Psoas muscle (tissue), 8 donors: ENCODE measurements around the gene EMC8. TPM values are rescaled to one million over a fixed set of nuclear protein-coding genes. Genes with fewer than 3 reads are reported as not detected.

Experiments
- ATAC-seq, 4 donors: fragments of 200-7000 bp; cut with Tn5 transposase; one replicate each; pipeline ENCODE4 v1.9.1; 2020; ENCODE audit warnings: moderate library complexity in 3 of 4, mild to moderate bottlenecking in 2 of 4
- DNase-seq, 2 donors: peaks; one replicate each; pipeline ENCODE4 v3.0.0-alpha.2; 2020
- H3K27ac ChIP-seq: fragments of 200-600 bp; one replicate; pipeline ENCODE4 v1.8.0; 2022
- H3K27me3 ChIP-seq, 3 donors: fragments of 200-600 bp in 1 of 3; one replicate each; pipeline versions ENCODE4 v1.6.1 to v1.8.0; 2013 to 2022; ENCODE audit warnings: low read length in 2 of 3, mild to moderate bottlenecking in 2 of 3, moderate library complexity in 1 of 3; ENCODE audit not compliant: insufficient read depth in 3 of 3
- H3K36me3 ChIP-seq, 2 donors: fragments of 200-600 bp in 1 of 2; one replicate each; pipeline versions ENCODE4 v1.6.1 to v1.8.0; 2013 to 2022; ENCODE audit warnings: low read depth in 1 of 2, mild to moderate bottlenecking in 1 of 2, moderate library complexity in 1 of 2; ENCODE audit not compliant: insufficient read depth in 1 of 2
- H3K4me1 ChIP-seq: fragments of 200-600 bp; one replicate; pipeline ENCODE4 v1.8.0; 2022
- H3K4me3 ChIP-seq: fragments of 200-600 bp; one replicate; pipeline ENCODE4 v1.8.0; 2022; ENCODE audit warnings: mild to moderate bottlenecking
- H3K9me3 ChIP-seq: fragments of 200-600 bp; one replicate; pipeline ENCODE4 v1.8.0; 2022
- WGBS, 3 donors: extraction: QIAGEN DNeasy Blood & Tissue Kit; methylation state at CpG; one replicate each; pipeline versions ENCODE4 v1.1.6 to v1.1.7; 2013; 5-methylcytosine and 5-hydroxymethylcytosine counted together
- intact Hi-C, 2 donors: fragments of 100-400 bp; cut with DNase I; formaldehyde crosslinking; loops; one replicate each; pipeline versions ENCODE4 v1.11.0 to v1.14.2; 2022
- polyA plus RNA-seq, 3 donors: library from polyadenylated mRNA; stranded (reverse); fragments of 200-250 nt; gene quantifications; one replicate each; pipeline ENCODE4 v1.2.3, GENCODE V29; 2013
- total RNA-seq, 4 donors: library from RNA; stranded (reverse); fragmentation: NEBNext Ultra II Directional in 2 of 4; extraction: Animal tissue kit (Norgen Biotek cat#: 25700) in 2 of 4; gene quantifications; one replicate each; pipeline versions ENCODE4 v1.2.1 to v1.2.4, GENCODE V29; 2021 to 2023
- TF ChIP-seq, protein P1 (sequence below): fragments of 200-600 bp; IDR thresholded peaks from one replicate; pipeline ENCODE4 v1.8.0; 2022; ENCODE audit warnings: antibody characterized with exemption
- donor health status: healthy with polysubstance abuse.
- donor health status: DM: no; HTN: no; CAD: no; lungs with moderate emphysema.
- donor health status: Bipolar disorder and iron deficiency.
- donor health status: healthy.
- donor health status: DM: yes; HTN: yes; CAD: no.
- donor health status: DM: no; HTN: no; CAD: no.
- donor health status: DM: no; HTN: no; CAD: no.
- donor health status: DM: yes; HTN: yes; CAD: no.

The EMC8 gene
- total and polyA plus RNA-seq, 7 donors = 16.4 to 41.6 (median 24.7) TPM

DNA sequence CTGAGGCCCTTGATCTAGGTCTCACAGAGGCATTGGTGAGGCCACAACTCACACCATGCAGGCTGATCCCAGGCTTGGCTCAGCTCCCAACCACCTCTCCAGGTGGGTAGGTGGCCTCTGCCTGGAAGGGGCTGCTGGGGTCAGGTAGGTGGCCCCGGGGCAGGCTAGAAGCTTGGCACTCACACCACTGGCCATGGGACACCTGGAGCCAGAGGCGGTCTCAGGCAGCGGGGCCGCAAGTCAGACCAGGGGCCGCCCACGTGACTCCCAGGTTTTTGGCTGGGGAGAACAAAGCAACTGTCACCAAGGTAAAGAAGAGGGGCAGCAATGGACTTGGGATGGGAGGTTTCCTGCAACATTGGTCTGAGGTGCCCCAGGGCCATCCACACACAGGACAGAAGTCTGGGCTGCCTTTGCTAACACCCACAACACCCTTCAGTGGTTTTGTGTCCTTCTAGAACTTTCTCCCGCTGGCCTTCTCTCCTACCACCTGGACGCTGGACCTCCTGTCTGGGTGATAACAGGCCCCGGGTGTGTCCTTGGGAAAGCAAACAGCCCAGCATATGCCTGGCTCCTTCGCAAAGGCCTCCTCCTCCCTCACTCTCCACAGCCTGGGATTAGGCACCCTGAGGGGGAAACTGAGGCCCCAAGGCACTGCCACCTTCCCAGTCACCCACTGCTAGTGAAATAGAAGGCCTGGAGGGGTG, 64.9 kb downstream of the EMC8 start:
- Histone ChIP-seq H3K9me3 (no peaks in the 10 kb centered on the region), H3K4me1 (no peaks in the 10 kb centered on the region), H3K27ac (no peak overlapping the region), H3K27me3 (no peaks in the 10 kb centered on the region), H3K36me3 (no peaks in the 10 kb centered on the region), H3K4me3 (no peak overlapping the region)
- DNase-seq (no peak), ATAC-seq (no peak)
- WGBS, 3 donors = 79 to 84% (median 80%) methylated on average over 10 of the region's 10 CpGs
- TF ChIP-seq, protein P1, sequence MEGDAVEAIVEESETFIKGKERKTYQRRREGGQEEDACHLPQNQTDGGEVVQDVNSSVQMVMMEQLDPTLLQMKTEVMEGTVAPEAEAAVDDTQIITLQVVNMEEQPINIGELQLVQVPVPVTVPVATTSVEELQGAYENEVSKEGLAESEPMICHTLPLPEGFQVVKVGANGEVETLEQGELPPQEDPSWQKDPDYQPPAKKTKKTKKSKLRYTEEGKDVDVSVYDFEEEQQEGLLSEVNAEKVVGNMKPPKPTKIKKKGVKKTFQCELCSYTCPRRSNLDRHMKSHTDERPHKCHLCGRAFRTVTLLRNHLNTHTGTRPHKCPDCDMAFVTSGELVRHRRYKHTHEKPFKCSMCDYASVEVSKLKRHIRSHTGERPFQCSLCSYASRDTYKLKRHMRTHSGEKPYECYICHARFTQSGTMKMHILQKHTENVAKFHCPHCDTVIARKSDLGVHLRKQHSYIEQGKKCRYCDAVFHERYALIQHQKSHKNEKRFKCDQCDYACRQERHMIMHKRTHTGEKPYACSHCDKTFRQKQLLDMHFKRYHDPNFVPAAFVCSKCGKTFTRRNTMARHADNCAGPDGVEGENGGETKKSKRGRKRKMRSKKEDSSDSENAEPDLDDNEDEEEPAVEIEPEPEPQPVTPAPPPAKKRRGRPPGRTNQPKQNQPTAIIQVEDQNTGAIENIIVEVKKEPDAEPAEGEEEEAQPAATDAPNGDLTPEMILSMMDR = no peak
- intact Hi-C loops = no loop called here

DNA sequence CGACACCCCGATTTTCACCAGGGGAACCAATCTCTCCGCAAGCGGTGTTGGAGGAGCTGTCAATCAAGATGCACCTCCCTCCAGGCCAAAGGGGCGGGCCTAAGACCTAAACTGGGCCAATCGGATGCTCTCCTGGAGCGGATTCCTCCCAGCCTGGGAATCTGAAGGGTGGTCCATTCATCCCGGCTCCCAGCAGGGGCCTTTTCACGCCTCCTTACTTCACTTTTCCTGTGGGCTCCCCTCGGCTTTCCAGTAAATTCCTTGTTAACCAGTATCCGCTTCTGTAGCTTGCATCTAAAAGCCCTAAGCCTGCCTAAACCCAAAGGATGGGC, 65.5 kb downstream of the EMC8 start:
- WGBS, 3 donors = 36 to 45% (median 38%) methylated on average over 11 of the region's 11 CpGs
- no peaks in the 10 kb centered on the region for H3K9me3 ChIP-seq
- TF ChIP-seq, protein P1 = no peak
- H3K36me3 ChIP-seq = no peaks in the 10 kb centered on the region
- peak in 3 of 4 donors; percentile 40 to 67 (median 56) for ATAC-seq
- H3K4me1 ChIP-seq = no peaks in the 10 kb centered on the region
- H3K27me3 ChIP-seq = no peaks in the 10 kb centered on the region
- DNase-seq = no peak
- no peak overlapping the region for H3K27ac ChIP-seq
- intact Hi-C loops = no loop called here
- H3K4me3 ChIP-seq = no peak overlapping the region

DNA sequence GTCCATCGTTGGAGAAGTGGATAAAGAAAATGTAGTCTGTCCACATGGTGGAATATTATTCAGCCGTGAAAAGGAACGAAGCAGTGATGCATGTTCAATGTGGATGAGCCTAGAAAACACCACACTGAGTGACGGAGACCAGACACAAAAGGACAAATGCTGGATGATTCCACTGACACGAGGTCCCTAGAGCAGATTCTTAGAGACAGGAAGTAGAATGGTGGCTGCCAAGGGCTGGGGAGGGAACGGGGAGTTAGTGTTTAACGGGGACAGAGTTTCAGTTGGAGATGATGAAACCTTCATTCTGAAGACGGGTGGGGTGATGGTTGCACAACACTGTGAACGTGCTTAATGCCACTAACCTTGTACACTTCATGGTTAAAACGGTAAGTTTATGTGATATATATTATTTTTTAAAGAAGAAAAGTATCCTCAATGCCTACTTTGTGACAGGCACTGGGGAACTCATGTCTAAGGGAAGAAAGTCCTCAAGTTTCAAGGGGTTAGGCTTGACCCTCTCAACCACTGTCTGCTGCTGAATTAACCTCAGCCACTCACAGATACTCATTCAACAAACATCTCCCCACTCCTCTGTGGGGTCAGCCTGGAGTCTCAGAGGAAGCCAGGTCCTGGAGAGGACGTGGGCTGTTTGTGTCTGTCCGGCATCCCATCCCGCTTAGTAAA, 66.0 kb downstream of the EMC8 start:
- DNase-seq (peak in 1 of 2 donors; percentile 73), ATAC-seq (peak in 2 of 4 donors; percentile 30 to 62)
- Histone ChIP-seq H3K4me1 (no peaks in the 10 kb centered on the region), H3K9me3 (no peaks in the 10 kb centered on the region), H3K27ac (no peak overlapping the region), H3K36me3 (no peaks in the 10 kb centered on the region), H3K27me3 (no peaks in the 10 kb centered on the region), H3K4me3 (no peak overlapping the region)
- TF ChIP-seq, protein P1 = no peak
- intact Hi-C loops = no loop called here
- WGBS, 3 donors = 50 to 58% (median 52%) methylated on average over 13 of the region's 13 CpGs

DNA sequence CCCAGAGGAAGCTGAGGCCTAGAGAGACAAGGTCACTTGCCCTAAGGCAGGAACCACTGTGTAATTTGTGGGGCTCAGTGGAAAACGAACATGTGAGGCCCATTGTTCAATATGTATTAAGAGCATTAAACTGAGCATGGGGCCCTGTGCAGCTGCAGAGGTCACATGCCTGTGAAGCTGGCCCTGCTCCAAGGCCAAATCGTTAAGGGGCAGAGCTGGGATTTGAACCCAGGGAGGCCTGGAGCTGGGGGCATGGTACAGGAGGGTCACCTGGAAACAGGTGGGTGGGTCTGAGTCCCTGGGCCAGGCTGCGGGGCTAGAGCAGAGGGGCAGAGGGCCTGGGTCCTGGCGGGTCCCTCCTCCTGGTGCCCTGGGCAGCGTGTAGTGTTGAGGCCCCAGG, 68.2 kb downstream of the EMC8 start:
- TF ChIP-seq, protein P1 = no peak
- 65 to 70% (median 68%) methylated on average over 5 of the region's 5 CpGs for WGBS, 3 donors

More for the DNA sequence above, 68.2 kb downstream of the EMC8 start:
- no peak for ATAC-seq
- H3K27ac ChIP-seq = no peak overlapping the region
- H3K9me3 ChIP-seq = no peaks in the 10 kb centered on the region
- H3K27me3 ChIP-seq = peaks cover 0 to under 1% (median 0%) of the 10 kb centered on the region in 3 donors
- intact Hi-C loops = no loop called here
- no peak overlapping the region for H3K4me3 ChIP-seq
- no peaks in the 10 kb centered on the region for H3K36me3 ChIP-seq
- no peaks in the 10 kb centered on the region for H3K4me1 ChIP-seq
- DNase-seq = no peak
